ENCODE measurements around the gene WDR59.

DNA sequence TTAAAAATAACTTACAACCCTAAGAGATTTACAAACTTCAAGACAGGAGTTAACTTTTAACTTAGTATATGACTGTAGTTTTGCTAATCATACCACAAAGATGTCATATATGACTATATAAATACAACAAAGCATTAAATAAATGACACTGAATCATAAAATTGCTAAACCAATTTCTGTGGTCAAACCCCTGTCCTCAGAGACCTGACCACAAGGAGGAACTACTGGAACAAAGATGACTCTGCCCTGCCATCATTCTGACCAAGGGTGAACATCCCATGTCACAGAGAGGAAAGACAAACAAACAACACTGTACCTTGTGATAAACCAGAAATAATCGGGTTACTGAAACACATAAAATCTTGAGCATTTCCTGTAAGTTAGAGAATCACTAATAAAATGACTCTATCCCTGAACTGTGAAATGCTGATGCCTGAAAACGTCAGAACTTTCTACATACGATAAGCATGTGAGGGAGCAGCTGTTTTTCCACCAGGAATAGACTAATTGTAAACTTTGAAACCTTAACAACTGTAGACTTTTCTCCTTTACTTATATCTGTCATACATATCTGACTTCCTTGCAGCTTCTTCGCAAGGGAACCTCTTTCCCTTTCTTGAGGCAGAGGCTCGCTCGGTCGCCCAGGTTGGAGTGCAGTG is 47.9 kb downstream of the WDR59 start:
- TF ChIP-seq, protein P1, sequence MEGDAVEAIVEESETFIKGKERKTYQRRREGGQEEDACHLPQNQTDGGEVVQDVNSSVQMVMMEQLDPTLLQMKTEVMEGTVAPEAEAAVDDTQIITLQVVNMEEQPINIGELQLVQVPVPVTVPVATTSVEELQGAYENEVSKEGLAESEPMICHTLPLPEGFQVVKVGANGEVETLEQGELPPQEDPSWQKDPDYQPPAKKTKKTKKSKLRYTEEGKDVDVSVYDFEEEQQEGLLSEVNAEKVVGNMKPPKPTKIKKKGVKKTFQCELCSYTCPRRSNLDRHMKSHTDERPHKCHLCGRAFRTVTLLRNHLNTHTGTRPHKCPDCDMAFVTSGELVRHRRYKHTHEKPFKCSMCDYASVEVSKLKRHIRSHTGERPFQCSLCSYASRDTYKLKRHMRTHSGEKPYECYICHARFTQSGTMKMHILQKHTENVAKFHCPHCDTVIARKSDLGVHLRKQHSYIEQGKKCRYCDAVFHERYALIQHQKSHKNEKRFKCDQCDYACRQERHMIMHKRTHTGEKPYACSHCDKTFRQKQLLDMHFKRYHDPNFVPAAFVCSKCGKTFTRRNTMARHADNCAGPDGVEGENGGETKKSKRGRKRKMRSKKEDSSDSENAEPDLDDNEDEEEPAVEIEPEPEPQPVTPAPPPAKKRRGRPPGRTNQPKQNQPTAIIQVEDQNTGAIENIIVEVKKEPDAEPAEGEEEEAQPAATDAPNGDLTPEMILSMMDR (IDR thresholded peaks at IDR 0.05): no peak
- TF ChIP-seq POLR2A (IDR thresholded peaks at IDR 0.05) (no peak), EP300 (IDR thresholded peaks at IDR 0.05) (peak in 1 of 2 donors; percentile 31)

Data from tibial nerve (tissue), 4 donors.